ENCODE results near the gene TPSD1.

The TPSD1 gene

DNA sequence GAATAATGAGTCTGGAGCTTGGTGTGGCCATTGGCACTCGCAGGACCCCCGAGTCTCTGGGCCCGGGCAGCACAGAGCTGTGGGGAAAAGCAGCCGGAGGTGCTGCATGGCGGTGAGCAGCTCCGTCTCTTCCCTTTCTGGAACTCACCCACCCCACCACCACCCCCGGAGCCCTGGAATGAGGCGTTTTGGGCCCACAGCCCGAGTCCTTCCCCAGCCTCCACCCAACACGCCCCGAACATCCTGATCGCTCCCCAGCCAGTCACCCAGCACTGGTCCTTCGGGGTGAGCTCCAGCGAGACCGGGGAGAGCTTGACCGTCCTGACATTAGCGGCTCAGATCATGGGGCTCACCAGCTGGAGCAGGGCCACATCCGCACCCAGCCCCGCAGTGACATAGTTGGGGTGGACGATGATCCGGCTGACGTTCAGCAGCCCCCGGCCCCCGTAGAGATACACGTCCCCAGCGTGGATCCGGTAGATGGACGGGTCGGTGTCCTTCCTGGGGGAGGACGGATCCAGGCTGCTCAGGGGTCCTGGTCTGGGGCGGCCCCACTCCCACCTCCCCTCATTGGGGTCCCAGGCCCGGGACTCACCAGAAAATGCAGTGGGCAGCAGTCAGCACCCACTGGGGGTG lies 6.5 kb downstream of the TPSD1 start:
- DNase-seq, result no peak
- Histone ChIP-seq H3K9me3 (ENCODE audit: severe bottlenecking) (no peaks in the 10 kb centered on the region), H3K4me3 (ENCODE audit: low read depth, low read length) (no peak overlapping the region), H3K27ac (no peak overlapping the region), H3K36me3 (no peaks in the 10 kb centered on the region), H3K27me3 (ENCODE audit: insufficient read depth, low read depth, severe bottlenecking) (no peaks in the 10 kb centered on the region)
- TF ChIP-seq CTCF (IDR thresholded peaks at IDR 0.05; ENCODE audit: low read depth, low read length), result no peak

GRCh38 chr16:1262846-1263221 lies 7.0 kb downstream of the TPSD1 start:
- DNase-seq, result no peak
- Histone ChIP-seq H3K27me3 (ENCODE audit: insufficient read depth, low read depth, severe bottlenecking) (no peaks in the 10 kb centered on the region), H3K9me3 (ENCODE audit: severe bottlenecking) (no peaks in the 10 kb centered on the region), H3K4me3 (ENCODE audit: low read depth, low read length) (no peak overlapping the region), H3K27ac (no peak overlapping the region), H3K36me3 (no peaks in the 10 kb centered on the region)
- no peak for TF ChIP-seq CTCF (IDR thresholded peaks at IDR 0.05; ENCODE audit: low read depth, low read length)

GRCh38 chr16:1263591-1264344 lies 7.9 kb downstream of the TPSD1 start:
- H3K36me3 ChIP-seq, result no peaks in the 10 kb centered on the region
- no peak for DNase-seq
- H3K4me3 ChIP-seq (ENCODE audit: low read depth, low read length), result no peak overlapping the region
- no peaks in the 10 kb centered on the region for H3K9me3 ChIP-seq (ENCODE audit: severe bottlenecking)
- TF ChIP-seq CTCF (IDR thresholded peaks at IDR 0.05; ENCODE audit: low read depth, low read length), result no peak
- no peaks in the 10 kb centered on the region for H3K27me3 ChIP-seq (ENCODE audit: insufficient read depth, low read depth, severe bottlenecking)
- H3K27ac ChIP-seq, result no peak overlapping the region

DNA sequence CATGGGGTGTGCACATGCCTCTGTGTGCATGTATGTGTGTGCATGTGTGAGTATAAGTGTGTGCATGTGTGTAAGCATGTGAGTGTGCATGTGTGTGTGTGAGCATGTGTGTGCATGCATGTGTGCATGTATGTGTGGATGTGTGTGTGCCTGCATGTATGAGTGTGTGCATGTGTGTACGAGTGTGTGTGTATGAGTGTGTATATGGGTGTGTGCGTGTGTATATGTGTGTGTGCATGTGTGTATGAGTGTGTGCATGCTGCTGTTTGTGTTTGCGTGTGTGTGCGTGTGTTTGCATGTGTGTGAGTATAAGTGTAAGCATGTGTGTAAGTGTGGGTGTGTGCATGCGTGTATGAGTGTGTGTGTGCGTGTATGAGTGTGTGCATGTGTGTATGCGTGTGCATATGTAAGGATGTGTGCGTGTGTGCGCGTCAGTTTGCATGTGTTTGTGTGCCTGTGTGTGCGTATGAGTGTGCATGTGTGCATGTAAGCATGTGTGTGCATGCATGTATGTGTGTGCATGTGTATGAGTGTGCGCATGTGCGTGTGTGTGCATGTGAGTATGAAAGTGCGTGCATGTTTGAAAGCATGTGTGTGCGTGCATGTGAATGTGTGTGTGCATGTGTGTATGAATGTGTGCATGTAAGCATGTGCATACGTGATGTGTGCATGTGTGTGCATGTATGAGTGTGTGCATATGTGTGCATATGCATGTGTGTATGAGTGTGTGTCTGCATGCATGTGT lies 8.6 kb downstream of the TPSD1 start:
- Histone ChIP-seq H3K27me3 (ENCODE audit: insufficient read depth, low read depth, severe bottlenecking) (no peaks in the 10 kb centered on the region), H3K36me3 (no peaks in the 10 kb centered on the region), H3K27ac (no peak overlapping the region), H3K9me3 (ENCODE audit: severe bottlenecking) (no peaks in the 10 kb centered on the region), H3K4me3 (ENCODE audit: low read depth, low read length) (no peak overlapping the region)
- TF ChIP-seq CTCF (IDR thresholded peaks at IDR 0.05; ENCODE audit: low read depth, low read length), result no peak
- no peak for DNase-seq

DNA sequence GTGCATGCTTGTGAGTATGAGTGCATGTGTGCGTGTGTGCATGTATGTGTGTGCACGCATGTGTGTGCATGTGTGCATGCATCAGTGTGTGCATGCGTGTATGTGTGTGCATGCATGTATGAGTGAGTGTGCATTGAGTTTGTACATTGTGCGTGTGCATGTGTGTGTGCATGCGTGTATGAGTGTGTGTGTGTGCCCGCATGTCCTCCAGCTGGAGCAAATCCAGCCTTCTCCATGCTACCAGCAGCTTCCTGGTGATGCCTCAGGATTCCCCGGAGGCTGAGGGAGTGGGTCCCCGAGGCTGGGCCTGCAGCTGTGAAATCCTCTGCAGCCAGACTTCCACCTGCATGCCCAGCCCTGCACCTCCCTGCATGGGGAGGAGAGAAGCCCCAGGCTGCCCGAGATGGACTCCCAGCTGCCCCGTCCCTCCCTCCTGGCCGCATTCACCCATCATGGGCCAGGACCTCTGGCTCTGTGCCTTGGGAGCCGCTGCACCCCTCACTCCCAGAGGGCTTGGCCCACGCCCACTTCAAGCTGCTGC lies 9.3 kb downstream of the TPSD1 start:
- Histone ChIP-seq H3K4me3 (ENCODE audit: low read depth, low read length) (no peak overlapping the region), H3K36me3 (no peaks in the 10 kb centered on the region), H3K27ac (no peak overlapping the region), H3K27me3 (ENCODE audit: insufficient read depth, low read depth, severe bottlenecking) (no peaks in the 10 kb centered on the region), H3K9me3 (ENCODE audit: severe bottlenecking) (no peaks in the 10 kb centered on the region)
- TF ChIP-seq CTCF (IDR thresholded peaks at IDR 0.05; ENCODE audit: low read depth, low read length), result no peak
- no peak for DNase-seq
